GM19025 (cell line): ENCODE measurements around the gene TP73.

Experiments used
- ATAC-seq: cut with Tn5 transposase; IDR thresholded peaks from one replicate; pipeline ENCODE4 v1.9.1; 2021; ENCODE audit warnings: mild to moderate bottlenecking, low read depth, moderate library complexity; ENCODE audit not compliant: unreplicated experiment

TP73 gene

DNA sequence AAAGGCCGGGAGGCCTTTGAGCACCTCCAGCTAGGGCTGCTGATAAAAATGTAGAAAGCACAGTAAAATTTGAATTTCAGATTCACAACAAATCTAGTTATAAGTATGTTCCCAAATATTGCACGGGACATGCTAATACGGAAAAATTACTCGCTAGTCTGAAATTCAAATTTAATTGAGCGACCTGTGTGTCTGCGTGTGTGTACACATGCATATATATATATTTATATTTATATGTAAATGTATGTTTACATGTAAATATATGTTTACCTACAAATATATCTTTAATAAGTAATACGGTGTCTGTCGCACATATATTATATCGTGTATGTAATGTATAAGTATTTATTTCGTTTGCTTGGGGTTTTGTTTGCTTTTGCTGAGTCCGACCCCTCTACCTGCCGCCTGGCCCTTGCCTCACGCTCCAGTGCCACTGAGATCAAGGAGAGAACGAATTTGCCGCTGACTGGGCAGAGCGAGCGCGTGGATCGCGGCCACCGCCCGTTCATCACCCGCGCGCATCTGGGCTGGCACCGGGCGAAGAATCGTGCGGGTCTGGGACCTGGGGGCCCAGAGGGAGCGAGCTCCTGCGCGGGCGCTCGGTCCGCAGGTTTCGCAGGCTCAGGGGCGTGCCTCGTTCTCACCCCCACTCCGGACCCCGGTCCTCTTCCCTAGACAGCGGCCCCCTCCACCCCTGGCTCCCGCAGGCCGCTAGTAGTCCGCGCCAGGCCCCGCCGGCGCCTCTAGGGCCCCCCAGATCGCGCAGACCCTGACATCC lies 1.9 kb upstream of the TP73 start:
- no peak for ATAC-seq

DNA sequence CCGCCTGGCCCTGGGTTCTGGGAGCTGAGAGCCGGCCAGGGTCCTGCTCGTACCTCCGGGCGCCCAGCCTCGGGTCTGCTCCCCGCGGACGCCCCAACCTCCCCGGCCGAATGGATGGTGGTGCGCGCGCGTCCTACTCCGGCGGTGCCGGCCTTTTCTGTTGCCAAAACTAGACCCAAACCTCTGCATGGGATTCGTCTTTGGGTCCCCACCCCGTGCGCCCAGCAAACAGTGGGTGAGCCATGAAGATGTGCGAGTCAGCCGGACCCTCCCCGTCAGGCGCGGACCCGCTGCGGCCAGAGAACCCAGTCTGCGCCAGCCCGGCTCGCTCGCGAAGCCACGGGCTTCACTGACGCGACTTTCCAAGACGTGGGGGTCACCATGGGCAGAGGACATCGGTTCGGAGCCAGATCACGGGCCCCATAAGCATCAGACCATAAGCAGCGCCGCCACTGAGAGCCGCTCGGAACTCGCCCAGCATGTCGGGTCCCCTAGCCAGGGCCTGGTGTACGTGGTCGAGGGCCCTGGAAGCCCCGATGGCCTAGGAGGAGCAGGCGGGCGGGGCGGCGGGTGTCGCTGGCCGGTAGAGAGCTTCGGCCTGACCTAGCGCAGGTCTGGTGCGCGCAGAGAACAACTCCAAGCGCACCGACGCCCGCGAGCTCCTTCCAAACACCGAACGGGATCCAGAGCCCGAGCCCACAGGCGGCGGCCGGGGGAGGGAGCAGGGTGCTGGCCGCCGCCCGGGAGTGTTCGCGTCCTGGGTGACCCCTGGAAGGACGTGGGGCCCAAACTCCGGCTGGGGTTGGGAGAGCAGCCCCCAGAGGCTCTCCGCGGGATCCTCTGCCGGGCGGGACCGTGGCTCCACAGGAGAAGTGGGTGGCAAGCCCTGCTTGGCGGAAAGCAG lies 1.0 kb upstream of the TP73 start:
- ATAC-seq = no peak

DNA sequence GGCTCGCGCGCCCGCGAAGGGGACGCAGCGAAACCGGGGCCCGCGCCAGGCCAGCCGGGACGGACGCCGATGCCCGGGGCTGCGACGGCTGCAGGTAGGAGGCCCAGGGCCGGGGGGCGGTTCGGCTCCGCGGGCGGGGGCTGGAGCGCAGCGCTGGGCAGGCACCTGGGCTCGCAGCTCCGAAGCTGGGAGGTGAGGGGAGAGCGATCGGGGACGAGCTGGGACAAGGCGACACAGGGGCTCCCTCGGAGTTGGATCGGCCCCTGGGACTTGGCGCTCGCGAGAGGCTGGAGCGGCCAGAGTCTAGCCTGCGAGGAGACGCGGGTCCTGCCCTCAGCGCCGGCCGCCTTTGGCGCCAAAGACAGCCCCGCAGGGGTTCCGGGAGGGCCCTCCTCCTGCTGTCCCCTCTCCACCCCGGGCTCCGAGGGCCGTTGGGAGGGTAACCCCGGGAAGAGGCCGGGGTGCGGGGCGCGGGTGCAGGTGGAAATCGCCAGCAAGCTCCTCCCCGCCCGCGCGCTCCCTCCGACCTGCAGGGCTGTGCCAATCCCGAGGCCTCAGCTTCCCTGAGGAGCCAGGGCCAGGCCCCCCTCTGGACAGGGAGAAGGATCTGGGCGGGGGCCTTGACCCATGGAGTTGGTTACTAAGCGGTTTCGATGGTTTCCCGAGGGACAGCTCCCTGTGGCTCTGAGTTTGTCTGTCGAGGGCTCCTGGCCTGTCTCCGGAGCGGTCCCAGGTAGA lies 401 bp downstream of the TP73 start:
- ATAC-seq = no peak

DNA sequence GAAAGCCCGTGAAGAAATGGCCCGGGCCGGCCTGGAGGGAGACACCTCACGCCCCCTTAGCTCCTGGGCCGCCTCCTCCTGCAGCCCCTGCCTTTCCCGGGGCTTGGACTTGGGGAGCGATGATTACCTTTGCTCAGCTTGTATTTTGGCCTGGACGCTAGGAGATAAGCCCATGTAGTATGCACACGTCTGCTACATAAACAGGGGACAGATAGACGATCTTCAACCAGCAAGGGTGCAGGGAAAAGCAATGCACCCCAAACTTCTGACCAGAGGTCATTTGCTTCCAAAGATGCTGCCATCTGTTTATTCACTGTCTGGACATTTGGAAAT lies 936 bp downstream of the TP73 start:
- ATAC-seq = no peak

DNA sequence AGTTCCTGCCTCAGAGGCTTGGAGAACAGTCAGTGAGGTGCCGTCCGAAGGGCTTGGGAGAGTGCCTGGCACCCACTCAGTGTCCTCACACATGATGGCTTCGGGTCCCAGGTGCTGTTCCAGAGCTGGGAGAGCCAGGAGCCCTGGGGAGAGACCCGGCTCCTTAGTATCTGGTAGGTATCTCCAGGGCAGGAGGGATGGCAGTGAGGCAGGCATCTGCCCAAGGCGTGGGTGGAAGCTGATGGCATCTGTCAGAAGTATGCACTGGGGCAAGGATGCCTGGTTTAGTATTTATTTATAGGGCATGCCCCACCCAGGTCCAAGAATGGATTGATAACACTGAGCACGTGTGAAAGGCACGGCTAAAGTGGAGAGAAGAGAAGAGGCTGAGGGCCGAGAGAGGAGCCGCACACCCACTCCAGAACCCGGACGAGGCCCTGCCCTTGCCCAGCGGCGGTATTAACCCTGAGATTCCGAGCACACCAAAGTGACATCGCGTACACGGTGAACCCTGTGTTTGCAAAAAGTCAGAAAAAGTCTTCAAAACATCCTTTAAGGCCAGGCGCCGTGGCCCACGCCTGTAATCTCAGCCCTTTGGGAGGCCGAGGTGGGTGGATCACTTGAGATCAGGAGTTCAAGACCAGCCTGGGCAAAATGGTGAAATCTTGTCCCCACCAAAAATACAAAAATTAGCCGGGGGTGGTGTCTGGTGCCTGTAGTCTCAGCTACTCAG lies 2.4 kb downstream of the TP73 start:
- no peak for ATAC-seq

DNA sequence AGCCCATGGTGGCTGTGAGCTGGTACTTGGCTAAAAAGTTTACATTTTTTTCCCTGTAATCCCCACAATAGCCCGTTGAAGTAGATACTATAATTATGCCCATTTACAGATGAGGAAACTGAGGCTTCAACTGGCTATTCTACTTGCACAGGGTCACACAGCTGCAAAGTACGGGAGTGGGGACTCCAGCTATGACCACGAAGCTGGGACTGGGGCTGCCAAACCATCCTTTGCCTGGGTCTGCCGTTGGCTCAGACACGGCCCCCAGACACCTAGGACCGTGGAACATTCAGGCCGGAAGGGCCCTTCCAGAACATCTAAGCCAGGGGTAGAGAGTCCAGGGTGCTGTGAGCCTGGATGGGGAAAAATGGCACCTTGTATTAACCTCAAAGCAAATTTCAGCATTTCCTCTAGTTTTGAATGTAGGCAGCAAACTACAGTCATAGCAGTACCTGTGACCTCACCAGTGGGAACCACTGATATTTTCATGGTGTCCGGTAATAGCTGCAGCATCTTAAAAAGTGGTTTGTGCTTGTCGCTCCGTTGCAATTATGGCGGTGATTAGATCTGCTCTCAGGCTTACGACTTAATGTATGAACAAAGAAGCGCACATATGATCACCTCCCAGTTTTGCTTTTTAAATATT lies 4.3 kb downstream of the TP73 start:
- peak; percentile 48 for ATAC-seq

DNA sequence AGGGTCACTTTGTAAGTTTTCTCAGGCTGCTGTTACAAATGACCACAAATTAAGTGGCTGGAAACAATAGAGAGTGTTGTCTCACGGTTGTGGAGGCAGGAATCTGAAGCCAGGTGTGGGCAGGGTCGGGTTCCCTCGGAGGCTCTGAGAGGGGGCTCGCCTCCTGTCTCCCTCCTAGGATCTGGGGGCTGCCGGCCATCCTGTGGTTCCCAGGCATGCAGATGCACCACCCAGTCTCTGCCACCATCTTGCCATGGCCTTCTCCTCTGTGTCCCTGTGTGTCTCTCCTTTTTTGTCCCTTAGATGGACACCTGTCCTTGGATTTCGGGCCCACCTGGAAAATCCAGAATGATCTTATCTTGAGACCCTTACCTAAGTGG lies 4.8 kb downstream of the TP73 start:
- no peak for ATAC-seq

DNA sequence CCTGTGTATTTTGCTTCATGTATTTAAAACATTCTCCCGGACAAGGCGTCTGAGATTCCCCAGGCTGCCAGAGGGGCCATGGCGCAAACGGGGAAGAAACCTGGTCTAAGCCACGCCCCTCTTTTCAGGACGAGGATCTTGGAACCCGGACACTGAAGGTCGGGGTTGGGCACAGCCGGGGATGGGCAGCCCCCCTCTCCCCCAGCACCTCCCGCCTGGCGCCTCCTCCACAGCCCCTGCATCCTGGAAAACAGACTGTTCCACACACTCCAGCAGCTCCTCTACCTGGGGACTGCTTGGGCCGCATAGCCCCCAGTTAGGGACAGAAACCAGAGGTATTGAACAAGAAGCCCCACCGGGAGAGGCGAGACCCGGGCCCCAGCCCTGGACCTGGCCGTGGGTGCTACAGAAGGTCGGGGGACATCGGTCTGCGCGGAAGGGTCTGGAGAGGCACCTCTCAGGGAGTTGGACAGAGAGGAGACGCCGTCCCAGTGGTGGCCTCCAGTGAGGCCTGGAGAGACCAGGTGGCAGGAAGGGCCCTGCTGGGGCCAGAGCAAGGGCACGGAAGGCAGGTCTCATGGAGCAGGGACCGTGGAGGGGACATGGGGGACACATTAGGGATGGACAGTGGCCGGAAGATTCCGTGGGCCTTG lies 5.4 kb downstream of the TP73 start:
- ATAC-seq = no peak

DNA sequence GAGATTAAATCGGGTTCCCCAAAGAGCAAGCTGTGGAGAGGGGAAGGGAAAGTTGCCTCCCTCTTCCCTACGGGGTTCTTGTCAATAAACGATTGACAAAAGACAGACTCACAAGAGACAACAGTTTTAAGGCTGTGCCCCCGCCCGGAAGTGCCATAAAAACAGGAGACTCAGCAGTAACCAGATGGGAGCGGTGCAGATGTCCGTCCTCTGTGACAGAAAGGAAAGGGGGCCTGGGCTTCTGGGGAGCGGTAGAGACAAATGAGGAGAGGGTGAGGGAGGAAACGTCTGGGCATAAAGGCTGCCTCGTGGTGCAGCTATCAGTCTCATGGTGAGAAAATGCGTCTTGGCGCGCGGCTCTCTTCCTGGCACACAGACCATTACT lies 5.9 kb downstream of the TP73 start:
- no peak for ATAC-seq

DNA sequence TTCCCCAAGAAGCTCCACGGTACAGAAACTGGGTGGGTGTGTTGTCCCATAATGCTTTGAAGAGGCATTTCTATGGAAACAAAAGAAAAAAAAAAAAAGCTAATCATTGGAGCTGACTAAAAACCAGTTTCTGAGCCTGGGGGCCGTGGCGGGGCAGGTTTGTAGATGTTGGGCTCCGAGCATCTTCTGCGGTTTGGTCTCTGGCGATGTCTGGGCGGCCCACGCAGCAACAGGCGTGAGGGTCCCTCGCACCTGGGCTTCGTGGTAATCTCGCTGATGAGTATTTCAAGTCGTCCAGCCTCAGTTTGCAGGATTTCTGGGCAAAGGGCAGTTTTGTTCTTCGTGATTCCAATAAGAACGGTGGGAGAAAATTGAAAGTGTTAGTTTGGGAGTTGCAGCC lies 6.8 kb downstream of the TP73 start:
- no peak for ATAC-seq

DNA sequence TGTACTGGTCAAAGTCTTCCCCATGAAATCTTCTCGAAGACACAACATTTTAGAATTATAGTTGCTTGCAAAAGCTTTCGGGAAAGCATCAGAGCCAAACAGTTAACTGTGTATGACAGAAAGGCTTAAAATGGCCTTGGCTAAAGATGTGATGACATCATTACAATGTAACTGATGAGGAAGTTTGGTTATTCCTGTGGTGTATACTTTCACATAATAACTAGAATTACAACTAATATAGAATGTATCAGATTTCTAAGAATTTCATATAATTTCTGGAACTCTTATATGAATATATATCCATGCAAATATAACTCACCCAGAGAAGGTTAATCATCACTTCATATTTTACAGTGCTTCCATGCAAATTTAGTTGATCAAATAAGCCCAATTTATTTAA lies 8.4 kb downstream of the TP73 start:
- no peak for ATAC-seq

DNA sequence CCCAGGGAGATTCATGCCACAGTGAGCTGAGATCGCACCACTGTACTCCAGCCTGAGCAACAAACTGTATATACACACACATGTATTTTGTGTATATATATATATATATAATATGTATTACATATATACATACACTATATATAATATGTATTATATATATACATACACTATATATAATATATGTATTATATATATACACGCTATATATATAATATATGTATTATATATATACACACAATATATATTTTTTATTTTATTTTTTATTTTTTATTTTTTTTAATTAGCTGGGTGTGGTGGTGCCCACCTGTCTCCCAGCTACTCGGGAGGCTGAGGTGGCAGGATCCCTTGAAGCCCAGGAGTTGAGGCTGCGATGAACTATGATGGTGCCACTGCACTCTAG lies 9.3 kb downstream of the TP73 start:
- no peak for ATAC-seq

DNA sequence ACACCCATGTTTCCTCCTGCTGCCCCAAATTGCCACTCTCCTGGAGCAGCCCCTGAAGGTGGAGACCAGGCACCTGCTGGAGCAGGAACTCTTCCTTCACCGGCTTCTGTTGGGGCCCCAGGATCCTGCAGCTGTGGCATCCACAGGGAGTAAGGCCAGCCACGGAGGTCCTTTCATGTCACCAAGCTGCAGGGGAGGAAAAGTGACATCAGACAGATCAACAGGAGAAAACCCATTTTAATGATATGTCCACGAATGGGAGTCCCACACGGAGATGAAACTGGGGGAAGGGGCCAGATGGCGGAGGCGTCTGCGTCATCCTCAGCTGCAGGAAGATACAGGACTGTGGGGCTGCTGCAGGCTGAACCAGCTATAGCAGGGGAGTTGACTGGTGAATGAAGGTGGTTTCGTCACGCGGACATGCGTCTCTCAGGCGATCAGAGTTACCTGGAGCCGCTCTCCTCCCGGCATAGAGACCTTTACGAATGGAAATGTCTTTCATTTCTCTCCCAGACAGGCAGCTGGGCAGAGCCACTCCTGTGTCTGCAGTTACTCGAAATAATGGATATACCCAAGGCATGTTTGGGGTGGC lies 9.9 kb downstream of the TP73 start:
- ATAC-seq = no peak

DNA sequence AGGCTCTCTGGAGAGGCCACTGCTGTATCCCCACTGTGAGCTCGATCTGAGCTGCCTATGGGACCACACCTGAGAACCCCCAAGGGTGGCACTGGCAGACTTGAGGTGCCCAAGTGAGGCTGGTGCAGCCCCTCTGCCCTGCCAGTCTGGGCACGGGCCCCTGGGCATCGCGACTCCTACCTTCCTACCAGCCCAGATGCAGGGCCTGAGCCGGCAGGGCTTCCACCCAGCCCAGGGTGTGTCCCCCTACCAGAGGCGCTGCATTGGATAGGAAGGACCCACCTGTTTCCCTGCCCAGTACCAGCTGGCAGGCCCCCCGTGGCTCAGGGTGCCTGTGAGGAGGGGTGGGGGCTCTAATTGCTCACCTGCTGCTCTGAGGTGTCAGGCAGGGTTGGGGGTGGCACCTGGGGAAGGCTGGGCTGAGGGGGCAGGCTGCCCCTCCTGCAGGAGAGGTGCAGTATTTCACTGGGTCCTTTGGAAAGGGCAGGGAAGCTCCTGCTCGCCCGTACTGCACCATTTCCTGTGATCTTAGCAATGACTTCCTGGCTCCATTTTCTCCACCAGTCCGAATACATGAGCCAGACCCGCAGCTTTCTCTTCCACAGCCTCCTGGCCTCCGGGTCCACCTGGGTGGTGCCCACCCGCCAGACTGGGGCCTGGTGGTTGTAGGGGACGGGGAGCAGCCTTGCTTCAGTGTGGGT lies 11.8 kb downstream of the TP73 start:
- no peak for ATAC-seq

DNA sequence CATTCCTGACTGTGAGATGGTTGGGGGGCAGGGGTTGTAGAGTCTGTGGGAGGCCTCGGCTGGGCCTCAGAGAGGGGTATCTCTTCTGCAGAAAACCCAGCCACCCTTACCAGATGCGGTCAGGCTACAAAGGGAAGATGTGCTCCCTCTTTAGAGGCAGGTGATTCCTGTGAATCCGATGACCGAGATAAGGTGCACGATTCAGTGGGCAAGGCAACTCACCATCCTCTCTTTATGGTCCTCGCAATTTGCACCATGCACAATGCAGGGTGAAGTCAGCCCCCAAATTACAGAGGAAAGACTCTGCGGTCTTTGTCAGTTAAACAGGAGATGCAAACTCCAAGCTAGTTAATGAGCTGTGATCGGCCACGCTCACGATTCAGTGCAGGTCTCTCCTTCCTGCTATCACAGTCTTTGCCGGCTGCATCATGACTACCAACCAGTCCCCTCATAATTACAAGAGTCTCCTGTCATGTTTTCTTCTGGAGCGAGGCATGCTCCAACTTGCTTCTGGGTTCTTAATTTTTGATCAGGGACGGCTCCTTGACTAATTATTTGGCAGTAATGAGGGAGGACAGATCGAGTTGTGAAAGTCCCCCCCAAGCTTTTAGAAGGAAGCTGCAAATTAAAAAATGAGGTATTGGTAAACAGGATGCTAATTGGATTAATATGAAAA lies 12.5 kb downstream of the TP73 start:
- no peak for ATAC-seq

DNA sequence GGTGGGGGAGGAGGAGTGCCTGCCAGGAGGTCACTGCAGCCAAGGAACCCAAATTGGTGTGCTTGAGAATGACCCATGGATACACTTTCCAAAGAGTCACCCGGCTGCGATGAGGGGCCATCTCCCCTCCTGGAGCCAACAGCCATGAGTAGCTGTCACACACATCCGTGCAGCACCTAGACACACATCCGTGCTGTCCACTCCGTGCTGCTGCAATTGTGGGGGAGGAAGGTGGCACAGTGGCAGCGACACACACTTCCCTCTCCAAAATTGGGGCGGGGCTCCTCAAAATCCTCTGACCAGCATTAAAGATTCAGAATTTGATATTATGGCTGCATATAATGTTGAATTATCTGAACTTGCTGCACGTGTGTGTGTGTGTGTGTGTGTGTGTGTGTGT lies 15.8 kb downstream of the TP73 start:
- ATAC-seq = no peak

DNA sequence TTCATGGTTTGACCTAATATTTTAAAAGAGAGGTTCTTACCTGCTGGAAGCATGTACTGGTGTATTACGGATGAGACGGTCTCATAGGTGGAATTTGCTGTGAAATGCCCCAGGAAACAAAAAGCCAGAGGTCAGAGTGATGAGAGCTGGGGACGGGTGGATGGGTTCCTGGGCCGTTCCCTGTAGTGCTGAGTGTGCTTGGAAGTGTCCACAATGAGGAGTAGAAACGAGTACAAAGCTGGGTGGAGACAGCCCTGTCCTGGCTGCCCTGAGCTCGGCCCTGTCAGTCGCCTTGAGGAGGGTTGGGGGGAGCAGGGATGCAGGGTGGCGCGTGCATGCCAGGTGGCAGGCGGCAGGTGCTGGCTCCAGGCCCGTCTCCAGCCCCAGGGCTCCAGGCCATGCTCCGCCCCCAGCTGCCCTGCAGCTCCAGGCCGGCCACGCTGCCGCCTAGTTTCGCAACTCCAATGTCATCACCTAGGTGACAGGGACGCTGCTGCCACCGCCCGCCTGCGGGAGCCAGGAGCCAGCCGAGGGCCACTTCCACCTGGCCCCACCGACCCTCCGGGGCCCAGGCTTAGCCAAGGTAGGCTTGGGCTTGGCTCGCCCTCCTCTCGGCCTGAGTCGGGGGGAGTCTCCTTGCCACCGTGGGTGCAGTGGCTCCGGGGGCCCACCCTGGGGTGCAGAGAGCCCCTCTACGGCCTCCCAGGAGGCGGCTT lies 16.4 kb downstream of the TP73 start:
- no peak for ATAC-seq

DNA sequence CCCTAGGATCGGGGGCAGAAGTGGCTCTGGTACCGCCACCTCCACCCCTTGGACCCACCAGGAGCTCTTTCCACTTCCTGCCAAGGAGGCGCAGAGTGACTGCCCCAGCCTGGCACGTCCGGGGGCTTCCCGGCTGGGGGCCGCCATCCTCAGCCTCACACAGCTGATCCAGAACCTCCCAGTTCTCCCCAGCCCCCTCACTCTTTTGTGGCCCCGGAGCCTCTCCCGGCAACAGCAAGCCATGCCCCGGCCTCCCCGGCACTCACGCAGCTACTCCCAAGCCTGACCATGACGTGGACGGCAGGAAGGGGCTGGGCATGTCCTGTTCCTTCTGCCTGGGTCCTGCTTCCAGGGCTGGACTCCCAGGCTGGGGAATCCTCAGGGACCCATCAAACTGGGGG lies 17.1 kb downstream of the TP73 start:
- no peak for ATAC-seq
